ENCODE data around the gene TC2N.

GRCh38 chr14:91774140-91775096 is 92.9 kb downstream of the TC2N start:
- TF ChIP-seq, protein P1, sequence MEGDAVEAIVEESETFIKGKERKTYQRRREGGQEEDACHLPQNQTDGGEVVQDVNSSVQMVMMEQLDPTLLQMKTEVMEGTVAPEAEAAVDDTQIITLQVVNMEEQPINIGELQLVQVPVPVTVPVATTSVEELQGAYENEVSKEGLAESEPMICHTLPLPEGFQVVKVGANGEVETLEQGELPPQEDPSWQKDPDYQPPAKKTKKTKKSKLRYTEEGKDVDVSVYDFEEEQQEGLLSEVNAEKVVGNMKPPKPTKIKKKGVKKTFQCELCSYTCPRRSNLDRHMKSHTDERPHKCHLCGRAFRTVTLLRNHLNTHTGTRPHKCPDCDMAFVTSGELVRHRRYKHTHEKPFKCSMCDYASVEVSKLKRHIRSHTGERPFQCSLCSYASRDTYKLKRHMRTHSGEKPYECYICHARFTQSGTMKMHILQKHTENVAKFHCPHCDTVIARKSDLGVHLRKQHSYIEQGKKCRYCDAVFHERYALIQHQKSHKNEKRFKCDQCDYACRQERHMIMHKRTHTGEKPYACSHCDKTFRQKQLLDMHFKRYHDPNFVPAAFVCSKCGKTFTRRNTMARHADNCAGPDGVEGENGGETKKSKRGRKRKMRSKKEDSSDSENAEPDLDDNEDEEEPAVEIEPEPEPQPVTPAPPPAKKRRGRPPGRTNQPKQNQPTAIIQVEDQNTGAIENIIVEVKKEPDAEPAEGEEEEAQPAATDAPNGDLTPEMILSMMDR (conservative IDR thresholded peaks at IDR 0.05): no peak
- no peak for TF ChIP-seq ZFX (IDR thresholded peaks at IDR 0.05)

Data from C4-2B (cell line).